CD4-positive, CD25-positive, alpha-beta regulatory T cell (primary cell): ENCODE results near the gene IST1. TPM values are rescaled to one million over a fixed set of nuclear protein-coding genes. Genes with fewer than 3 reads are reported as not detected.
A peak's percentile ranks its signal among the peaks of the same experiment; 100 is the strongest.
"Not testable (repeated sequence)": the region's sequence is repeated elsewhere in the genome, so short reads cannot be mapped to it uniquely, and the experiment has no call there.

Experiments used
- ATAC-seq, 2 donors: fragments of 150-1000 bp; cut with Tn5 transposase; one replicate each; pipeline ENCODE4 v1.10.0; 2021; ENCODE audit warnings: low read depth in 2 of 2, moderate number of reproducible peaks in 2 of 2, moderate library complexity in 1 of 2
- DNase-seq, 3 donors: peaks; one replicate each; pipeline versions ENCODE4 v3.0.0 to v3.0.0-alpha.2; 2012 to 2022; ENCODE audit warnings: mixed read lengths in 1 of 3
- H3K27ac ChIP-seq: one replicate; pipeline ENCODE4 v1.7.0; 2013; ENCODE audit warnings: mild to moderate bottlenecking, low read length; ENCODE audit not compliant: insufficient read depth, poor library complexity, severe bottlenecking
- H3K27me3 ChIP-seq: one replicate; pipeline ENCODE4 v1.7.0; 2013; ENCODE audit warnings: low read length; ENCODE audit not compliant: control insufficient read depth, insufficient read depth
- H3K36me3 ChIP-seq: one replicate; pipeline ENCODE4 v1.7.0; 2013; ENCODE audit warnings: mild to moderate bottlenecking, low read length, moderate library complexity; ENCODE audit not compliant: control insufficient read depth, insufficient read depth
- H3K4me1 ChIP-seq: 2 replicates; pipeline ENCODE4 v1.7.0; 2013; ENCODE audit warnings: mild to moderate bottlenecking, low read length; ENCODE audit not compliant: insufficient read depth, control insufficient read depth, poor library complexity, severe bottlenecking
- H3K4me3 ChIP-seq: one replicate; pipeline ENCODE4 v1.7.0; 2013; ENCODE audit warnings: low read depth, mild to moderate bottlenecking, low read length, moderate library complexity
- H3K9me3 ChIP-seq, 2 experiments: 1 replicate in 1 of 2; 2 replicates in 1 of 2; pipeline ENCODE4 v1.7.0; 2013; ENCODE audit warnings: low read length in 2 of 2, mild to moderate bottlenecking in 1 of 2, moderate library complexity in 1 of 2; ENCODE audit not compliant: control insufficient read depth in 2 of 2
- H3K27ac Mint-ChIP-seq, 3 donors: one replicate each; pipeline ENCODE4 v1.8.0; 2020 to 2022; ENCODE audit warnings: mild to moderate bottlenecking in 3 of 3, mixed read lengths in 3 of 3, moderate library complexity in 2 of 3
- H3K27me3 Mint-ChIP-seq: one replicate; pipeline ENCODE4 v1.8.0; 2022; ENCODE audit warnings: mild to moderate bottlenecking, mixed read lengths
- H3K36me3 Mint-ChIP-seq: one replicate; pipeline ENCODE4 v1.8.0; 2020; ENCODE audit warnings: mixed read lengths
- H3K4me1 Mint-ChIP-seq, 4 donors: one replicate each; pipeline ENCODE4 v1.8.0; 2020 to 2022; ENCODE audit warnings: mixed read lengths in 4 of 4, mild to moderate bottlenecking in 1 of 4
- H3K4me3 Mint-ChIP-seq, 4 donors: one replicate each; pipeline ENCODE4 v1.8.0; 2020 to 2022; ENCODE audit warnings: mild to moderate bottlenecking in 4 of 4, mixed read lengths in 4 of 4, moderate library complexity in 3 of 4
- H3K9me3 Mint-ChIP-seq, 7 donors: one replicate each; pipeline ENCODE4 v1.8.0; 2020 to 2022; ENCODE audit warnings: mixed read lengths in 7 of 7, mild to moderate bottlenecking in 3 of 7, moderate library complexity in 2 of 7
- polyA plus RNA-seq, 4 donors: library from polyadenylated mRNA; unstranded; fragments of 300-500 nt; fragmentation: Illumina TruSeq; gene quantifications; one replicate each; pipeline ENCODE4 v1.2.3, GENCODE V29; 2021
- total RNA-seq: library from RNA; stranded (reverse); gene quantifications from one replicate; pipeline ENCODE4 v1.2.3, GENCODE V29; 2022

IST1 gene
- total and polyA plus RNA-seq, 5 donors from 2014 or later, result 151 to 346 (median 207) TPM

DNA sequence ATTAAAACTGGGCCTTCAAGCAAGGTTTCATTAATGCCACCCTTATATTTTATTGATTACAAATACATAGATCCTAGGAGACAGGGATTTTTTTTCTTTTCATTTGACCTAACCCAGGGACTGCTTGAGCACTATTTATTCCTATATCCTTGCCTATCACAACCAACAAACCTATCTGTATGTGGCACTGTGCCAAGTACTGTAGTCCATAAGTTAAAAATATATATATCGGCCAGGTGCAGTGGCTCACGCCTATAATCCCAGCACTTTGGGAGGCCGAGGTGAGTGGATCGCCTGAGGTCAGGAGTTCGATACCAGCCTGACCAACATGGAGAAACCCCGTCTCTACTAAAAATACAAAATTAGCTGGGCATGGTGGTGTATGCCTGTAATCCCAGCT lies 28.2 kb upstream of the IST1 start:
- not testable (repeated sequence) for H3K9me3 Mint-ChIP-seq, H3K4me3 Mint-ChIP-seq, H3K9me3 ChIP-seq, H3K27me3 ChIP-seq, H3K27me3 Mint-ChIP-seq, ATAC-seq, DNase-seq, H3K27ac ChIP-seq, H3K27ac Mint-ChIP-seq, H3K4me1 ChIP-seq, H3K4me3 ChIP-seq
- peaks cover 66% of the 10 kb centered on the region for H3K36me3 ChIP-seq
- Mint-ChIP-seq H3K36me3 (peaks cover 40% of the 10 kb centered on the region), H3K4me1 (peaks cover 13 to 19% (median 16%) of the 10 kb centered on the region in 4 donors)

DNA sequence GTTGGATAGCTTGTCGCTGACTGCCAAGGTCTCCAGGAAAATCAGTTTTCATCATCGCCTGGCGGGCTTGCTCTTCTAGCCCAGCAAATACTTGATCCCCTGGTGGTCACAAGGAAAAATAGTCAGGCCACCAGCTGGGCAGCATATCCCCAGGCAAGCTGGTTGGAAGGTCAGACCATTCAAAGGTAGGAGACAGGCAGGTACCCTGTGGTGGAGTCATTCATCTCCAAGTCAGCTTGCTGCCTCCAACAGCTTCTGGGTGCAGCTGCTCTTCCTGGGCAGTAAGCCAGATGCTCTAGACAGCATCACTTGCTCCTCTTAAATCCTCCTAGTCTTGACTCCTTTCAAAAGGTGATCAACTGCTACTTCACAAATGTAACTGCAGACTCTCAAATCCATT lies 27.4 kb upstream of the IST1 start:
- H3K36me3 ChIP-seq, result peaks cover 60% of the 10 kb centered on the region
- no peak for DNase-seq
- Mint-ChIP-seq H3K4me1 (peaks cover 15 to 24% (median 19%) of the 10 kb centered on the region in 4 donors), H3K36me3 (peaks cover 40% of the 10 kb centered on the region), H3K27ac (peak overlapping the region; percentile 34 to 67 (median 58)), H3K4me3 (no peak overlapping the region), H3K9me3 (peaks cover 0 to 1% (median 0%) of the 10 kb centered on the region in 7 donors), H3K27me3 (no peaks in the 10 kb centered on the region)
- H3K27ac ChIP-seq, result no peak overlapping the region
- no peak overlapping the region for H3K4me3 ChIP-seq
- H3K4me1 ChIP-seq, result no peaks in the 10 kb centered on the region
- no peak for ATAC-seq
- H3K27me3 ChIP-seq, result no peaks in the 10 kb centered on the region
- no peaks in the 10 kb centered on the region for H3K9me3 ChIP-seq

DNA sequence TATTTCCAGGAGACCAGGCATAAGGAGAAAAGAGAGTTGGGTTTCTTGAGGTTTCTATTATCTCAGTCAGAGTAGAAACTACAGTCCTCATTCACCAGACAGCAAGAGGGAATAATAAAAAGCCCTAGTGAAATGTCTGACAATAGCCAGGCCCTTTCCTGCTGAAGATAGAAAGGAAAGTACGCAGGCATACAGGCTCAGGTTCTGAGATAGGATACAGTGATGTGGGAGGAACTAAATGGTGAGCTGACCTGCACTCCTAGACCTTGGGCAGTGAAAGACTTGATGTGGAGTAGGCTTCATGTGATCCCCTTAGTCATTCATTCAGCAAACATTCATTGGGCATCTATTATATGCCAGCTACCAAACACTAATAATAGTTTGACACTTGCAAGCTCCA lies 26.2 kb upstream of the IST1 start:
- Mint-ChIP-seq H3K36me3 (peaks cover 40% of the 10 kb centered on the region), H3K9me3 (peaks cover 0 to 1% (median 0%) of the 10 kb centered on the region in 7 donors), H3K27me3 (no peaks in the 10 kb centered on the region), H3K4me3 (no peak overlapping the region), H3K27ac (no peak overlapping the region), H3K4me1 (peaks cover 17 to 28% (median 21%) of the 10 kb centered on the region in 4 donors)
- Histone ChIP-seq H3K27me3 (no peaks in the 10 kb centered on the region), H3K4me1 (no peaks in the 10 kb centered on the region), H3K27ac (no peak overlapping the region), H3K36me3 (peaks cover 49% of the 10 kb centered on the region), H3K4me3 (no peak overlapping the region), H3K9me3 (no peaks in the 10 kb centered on the region)
- DNase-seq (no peak), ATAC-seq (no peak)

DNA sequence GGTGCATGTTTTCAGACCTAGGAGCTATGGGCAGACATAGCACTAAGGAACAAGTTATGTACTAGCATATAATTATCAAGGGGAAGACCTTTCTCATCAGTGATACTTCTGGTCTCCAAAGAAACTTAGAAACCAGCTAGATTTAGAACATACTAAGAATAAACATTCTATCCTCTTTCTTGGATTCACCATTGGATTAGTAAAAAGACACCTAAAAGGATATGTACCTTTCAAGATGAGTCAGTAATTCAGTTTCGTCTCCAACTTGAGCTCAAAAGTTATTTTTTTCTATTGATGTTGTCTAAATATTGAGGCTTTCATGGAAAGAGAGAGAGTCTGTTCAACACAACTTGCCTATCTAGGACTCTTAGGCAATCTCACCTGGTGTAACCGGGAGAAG lies 24.5 kb upstream of the IST1 start:
- Histone ChIP-seq H3K4me3 (no peak overlapping the region), H3K36me3 (peaks cover 41% of the 10 kb centered on the region), H3K9me3 (no peaks in the 10 kb centered on the region), H3K27me3 (no peaks in the 10 kb centered on the region), H3K4me1 (no peaks in the 10 kb centered on the region), H3K27ac (no peak overlapping the region)
- Mint-ChIP-seq H3K36me3 (peaks cover 23% of the 10 kb centered on the region), H3K27me3 (no peaks in the 10 kb centered on the region), H3K4me3 (no peak overlapping the region), H3K4me1 (peaks cover 9 to 31% (median 22%) of the 10 kb centered on the region in 4 donors), H3K9me3 (peaks cover 0 to 1% (median 0%) of the 10 kb centered on the region in 7 donors), H3K27ac (no peak overlapping the region)
- no peak for DNase-seq
- ATAC-seq, result no peak

DNA sequence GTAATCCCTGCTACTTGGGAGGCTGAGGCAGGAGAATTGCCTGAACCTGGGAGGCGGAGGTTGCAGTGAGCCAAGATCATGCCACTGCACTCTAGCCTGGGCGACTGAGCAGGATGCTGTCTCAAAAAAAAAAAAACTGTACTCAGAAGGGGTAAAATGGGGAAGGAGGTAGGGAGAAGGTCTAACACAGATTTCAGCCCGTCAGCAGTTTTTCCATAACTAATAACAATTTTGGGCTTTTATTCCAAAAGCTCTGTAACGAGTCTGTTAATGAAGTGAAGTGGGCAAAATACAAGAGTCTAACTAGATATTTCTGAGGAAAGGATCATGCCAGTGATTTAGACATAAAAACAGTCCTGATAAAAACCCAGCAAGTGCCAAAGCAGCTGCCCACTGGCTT lies 22.1 kb upstream of the IST1 start:
- Mint-ChIP-seq H3K9me3 (peaks cover 0 to 1% (median 0%) of the 10 kb centered on the region in 7 donors), H3K36me3 (peaks cover 16% of the 10 kb centered on the region), H3K27me3 (no peaks in the 10 kb centered on the region), H3K4me3 (peak overlapping the region in 1 of 4 donors; percentile 48), H3K27ac (peak overlapping the region; percentile 79 to 90 (median 82)), H3K4me1 (peaks cover 8 to 35% (median 27%) of the 10 kb centered on the region in 4 donors)
- Histone ChIP-seq H3K9me3 (no peaks in the 10 kb centered on the region), H3K27me3 (no peaks in the 10 kb centered on the region), H3K4me1 (no peaks in the 10 kb centered on the region), H3K4me3 (no peak overlapping the region), H3K36me3 (peaks cover 31% of the 10 kb centered on the region), H3K27ac (no peak overlapping the region)
- DNase-seq (no peak), ATAC-seq (no peak)

DNA sequence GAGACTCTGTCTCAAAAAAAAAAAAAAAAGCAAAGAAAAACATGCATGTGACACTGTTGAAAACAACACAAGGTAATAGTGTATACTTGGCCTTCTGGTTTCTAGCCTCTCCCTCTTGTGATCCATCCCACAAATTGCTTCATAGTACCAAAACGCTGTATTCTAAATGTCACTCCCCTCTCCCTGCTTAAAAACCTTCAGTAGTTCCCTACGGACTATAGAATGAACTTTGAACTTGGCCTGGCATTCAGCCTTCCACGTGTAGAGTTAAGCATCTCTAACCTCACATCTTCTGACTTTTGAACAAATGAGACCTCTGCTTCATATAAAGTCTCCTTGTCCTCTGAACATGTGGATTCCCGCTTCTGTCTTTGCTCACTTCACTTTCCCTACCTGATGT lies 16.4 kb upstream of the IST1 start:
- Histone ChIP-seq H3K36me3 (peaks cover 28% of the 10 kb centered on the region), H3K27ac (no peak overlapping the region), H3K9me3 (no peaks in the 10 kb centered on the region), H3K4me3 (no peak overlapping the region), H3K4me1 (peaks cover 42% of the 10 kb centered on the region), H3K27me3 (no peaks in the 10 kb centered on the region)
- Mint-ChIP-seq H3K4me1 (peaks cover 23 to 54% (median 43%) of the 10 kb centered on the region in 4 donors), H3K27me3 (no peaks in the 10 kb centered on the region), H3K36me3 (peaks cover 21% of the 10 kb centered on the region), H3K4me3 (peak overlapping the region in 3 of 4 donors; percentile 29 to 38 (median 36)), H3K27ac (peak overlapping the region; percentile 6 to 64 (median 30)), H3K9me3 (no peaks in the 10 kb centered on the region)
- DNase-seq (no peak), ATAC-seq (no peak)

DNA sequence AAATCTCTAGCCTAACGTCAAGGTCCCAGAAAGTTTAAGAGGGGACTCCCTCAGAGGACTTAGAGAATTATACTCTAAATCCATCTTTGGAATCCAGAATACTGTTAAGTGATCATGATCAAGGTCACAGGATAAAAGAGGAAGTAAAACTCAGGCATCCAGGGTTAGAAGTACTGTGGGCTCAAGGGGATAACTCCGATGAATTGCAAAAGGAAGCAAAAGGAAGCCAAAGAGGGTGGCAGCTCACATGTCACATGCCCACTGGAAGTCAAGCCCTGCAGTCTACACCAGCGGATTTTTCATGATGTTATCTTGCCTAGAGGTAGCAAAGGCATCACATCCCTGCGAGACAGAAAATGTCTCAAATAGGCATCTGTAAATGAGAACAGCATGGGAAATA lies 15.2 kb upstream of the IST1 start:
- Mint-ChIP-seq H3K27ac (peak overlapping the region in 2 of 3 donors; percentile 30 to 79), H3K4me3 (peak overlapping the region; percentile 86 to 98 (median 91)), H3K9me3 (no peaks in the 10 kb centered on the region), H3K36me3 (peaks cover 21% of the 10 kb centered on the region), H3K27me3 (no peaks in the 10 kb centered on the region), H3K4me1 (peaks cover 23 to 58% (median 48%) of the 10 kb centered on the region in 4 donors)
- peak overlapping the region; percentile 87 for H3K27ac ChIP-seq
- no peaks in the 10 kb centered on the region for H3K27me3 ChIP-seq
- H3K4me1 ChIP-seq, result peaks cover 51% of the 10 kb centered on the region
- DNase-seq (no peak), ATAC-seq (no peak)
- peak overlapping the region; percentile 87 for H3K4me3 ChIP-seq
- peaks cover 23% of the 10 kb centered on the region for H3K36me3 ChIP-seq
- H3K9me3 ChIP-seq, result no peaks in the 10 kb centered on the region

DNA sequence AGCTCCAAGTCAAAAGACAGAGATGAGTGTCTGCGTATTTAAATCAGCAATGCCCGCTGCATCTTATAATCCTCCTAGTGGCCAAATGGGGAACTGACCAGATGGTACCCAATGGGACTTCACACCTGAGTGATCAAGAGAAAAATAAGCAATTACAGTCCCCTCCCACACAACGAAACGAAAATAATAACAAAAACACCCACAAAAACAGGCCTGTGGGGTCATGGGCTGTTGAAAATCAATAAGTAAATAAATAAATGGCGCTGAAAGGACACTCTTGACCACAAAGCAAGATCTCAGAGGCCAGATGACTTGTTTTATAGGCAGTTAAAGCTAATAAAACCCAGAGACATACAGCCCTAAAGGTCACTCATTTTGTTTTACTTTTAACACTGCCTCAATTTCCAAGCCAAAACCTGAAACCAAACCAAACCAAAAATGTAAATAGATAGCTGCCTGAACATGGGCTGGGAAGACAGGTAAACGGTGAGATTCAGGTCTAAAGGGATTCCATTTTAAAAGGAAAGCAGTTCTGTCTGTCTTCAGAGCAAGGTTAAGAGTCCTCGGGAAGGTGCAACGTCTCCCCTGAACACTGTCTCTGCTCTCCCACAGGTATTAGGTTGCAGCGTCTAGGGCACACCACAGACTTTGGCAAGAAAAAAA lies 12.7 kb upstream of the IST1 start:
- peak overlapping the region; percentile 87 for H3K27ac ChIP-seq
- H3K9me3 Mint-ChIP-seq, result no peaks in the 10 kb centered on the region
- peaks cover 14% of the 10 kb centered on the region for H3K36me3 Mint-ChIP-seq
- peaks cover 11% of the 10 kb centered on the region for H3K36me3 ChIP-seq
- H3K27me3 ChIP-seq, result no peaks in the 10 kb centered on the region
- peak overlapping the region; percentile 92 to 98 (median 93) for H3K27ac Mint-ChIP-seq
- no peaks in the 10 kb centered on the region for H3K9me3 ChIP-seq
- H3K4me1 ChIP-seq, result peaks cover 51% of the 10 kb centered on the region
- ATAC-seq, result peak; percentile 60 to 72
- DNase-seq, result peak; percentile 74 to 93 (median 87)
- peak overlapping the region; percentile 89 to 95 (median 91) for H3K4me3 Mint-ChIP-seq
- H3K4me1 Mint-ChIP-seq, result peaks cover 29 to 56% (median 48%) of the 10 kb centered on the region in 4 donors
- H3K27me3 Mint-ChIP-seq, result no peaks in the 10 kb centered on the region
- peak overlapping the region; percentile 95 for H3K4me3 ChIP-seq
